K562 (cell line): ENCODE measurements around the gene TAX1BP1.

Experiments
- CREM ChIP-seq: IDR thresholded peaks from 2 replicates; pipeline ENCODE4 v1.6.1; 2014; ENCODE audit warnings: antibody characterized with exemption, low read depth
- CTCF ChIP-seq, 3 experiments: IDR thresholded peaks in 2 of 3; conservative IDR thresholded peaks in 1 of 3; 2 replicates each; pipeline ENCODE4 v1.5.1; 2011 to 2012; ENCODE audit warnings: low read length in 3 of 3, mild to moderate bottlenecking in 3 of 3, control low read depth in 2 of 3, improper control_type of control experiment in 1 of 3, inconsistent platforms in 1 of 3, low read depth in 1 of 3, mixed read lengths in 1 of 3, moderate library complexity in 1 of 3; ENCODE audit not compliant: insufficient read depth in 2 of 3
- KDM5B ChIP-seq: fragments of 200-600 bp; sonication (generic); IDR thresholded peaks from 2 replicates; pipeline ENCODE4 v1.6.1; 2012; ENCODE audit warnings: low read depth, mild to moderate bottlenecking, moderate library complexity, low read length, control low read depth, inconsistent platforms; ENCODE audit not compliant: insufficient replicate concordance
- PTBP1 ChIP-seq: fragments of 200-400 bp; formaldehyde crosslinking; IDR thresholded peaks from 2 replicates; pipeline ENCODE4 v1.6.1; 2017; ENCODE audit warnings: low read depth, low read length
- RAD21 ChIP-seq, 2 experiments: fragments of 250-450 bp in 1 of 2; fragments of 450-650 bp in 1 of 2; sonication (Bioruptor Pico) in 1 of 2; formaldehyde crosslinking in 1 of 2; IDR thresholded peaks in 1 of 2; conservative IDR thresholded peaks in 1 of 2; 2 replicates each; pipeline versions ENCODE4 v1.4.0 to v1.8.0; 2020 to 2022; ENCODE audit warnings: mild to moderate bottlenecking in 2 of 2, moderate library complexity in 1 of 2

GRCh38 chr7:27871086-27871485 is 131.1 kb downstream of the TAX1BP1 start:
- TF ChIP-seq KDM5B (no peak), CREM (no peak), PTBP1 (no peak), RAD21 (CRISPR knock-in tag; conservative IDR thresholded peaks at IDR 0.05 in 1 of 2, IDR thresholded peaks at IDR 0.05 in 1 of 2) (no peak), CTCF (IDR thresholded peaks at IDR 0.05 in 2 of 3, conservative IDR thresholded peaks at IDR 0.05 in 1 of 3; ENCODE audit: insufficient read depth in 2 of 3, low read depth in 1 of 3, low read length in 3 of 3) (no peak)
